Measurements from ENCODE around the gene ZNF385B.

ZNF385B gene

GRCh38 chr2:179645047-179645446, 216.4 kb downstream of the ZNF385B start:
- Histone ChIP-seq H3K9me3 (replicated peaks; ENCODE audit: insufficient read depth, low read length) (no peaks in the 10 kb centered on the region), H3F3A (ENCODE audit: insufficient read depth, low read length) (no peaks in the 10 kb centered on the region), H3K4me2 (ENCODE audit: low read depth, low read length) (no peak overlapping the region), H2AFZ (ENCODE audit: low read length) (no peak overlapping the region), H4K20me1 (ENCODE audit: insufficient read depth, low read length) (no peaks in the 10 kb centered on the region), H3K27ac (ENCODE audit: low read length) (no peak overlapping the region), H3K9ac (ENCODE audit: low read length) (no peak overlapping the region), H3K9me2 (replicated peaks; ENCODE audit: insufficient read depth, low read length) (no peaks in the 10 kb centered on the region), H3K36me3 (replicated peaks; ENCODE audit: insufficient read depth, low read length) (no peaks in the 10 kb centered on the region), H3K27me3 (replicated peaks; ENCODE audit: insufficient read depth, low read length) (no peaks in the 10 kb centered on the region), H3K79me2 (ENCODE audit: low read length) (no peaks in the 10 kb centered on the region), H3K4me1 (ENCODE audit: low read length) (no peaks in the 10 kb centered on the region), H3K4me3 (ENCODE audit: low read length) (no peak overlapping the region)
- TF ChIP-seq CTCF (IDR thresholded peaks at IDR 0.05; ENCODE audit: low read length) (no peak), EZH2 (optimal IDR thresholded peaks at IDR 0.05; ENCODE audit: low read depth, low read length) (no peak), EZH2phosphoT487 (IDR thresholded peaks at IDR 0.05; ENCODE audit: low read length) (no peak)
- no peak for DNase-seq

GRCh38 chr2:179642462-179642861, 218.9 kb downstream of the ZNF385B start:
- no peak for DNase-seq
- Histone ChIP-seq H3K9me3 (replicated peaks; ENCODE audit: insufficient read depth, low read length) (no peaks in the 10 kb centered on the region), H3K4me2 (ENCODE audit: low read depth, low read length) (no peak overlapping the region), H3F3A (ENCODE audit: insufficient read depth, low read length) (no peaks in the 10 kb centered on the region), H3K27me3 (replicated peaks; ENCODE audit: insufficient read depth, low read length) (no peaks in the 10 kb centered on the region), H3K36me3 (replicated peaks; ENCODE audit: insufficient read depth, low read length) (no peaks in the 10 kb centered on the region), H3K4me3 (ENCODE audit: low read length) (no peak overlapping the region), H3K9ac (ENCODE audit: low read length) (no peak overlapping the region), H4K20me1 (ENCODE audit: insufficient read depth, low read length) (no peaks in the 10 kb centered on the region), H3K9me2 (replicated peaks; ENCODE audit: insufficient read depth, low read length) (no peaks in the 10 kb centered on the region), H2AFZ (ENCODE audit: low read length) (no peak overlapping the region), H3K79me2 (ENCODE audit: low read length) (no peaks in the 10 kb centered on the region), H3K4me1 (ENCODE audit: low read length) (no peaks in the 10 kb centered on the region), H3K27ac (ENCODE audit: low read length) (no peak overlapping the region)
- no peak for TF ChIP-seq CTCF (IDR thresholded peaks at IDR 0.05; ENCODE audit: low read length)
- TF ChIP-seq EZH2 (optimal IDR thresholded peaks at IDR 0.05; ENCODE audit: low read depth, low read length) = no peak

GRCh38 chr2:179636995-179637394, 224.4 kb downstream of the ZNF385B start:
- H3K9me2 ChIP-seq (replicated peaks; ENCODE audit: insufficient read depth, low read length) = no peaks in the 10 kb centered on the region
- H3K4me2 ChIP-seq (ENCODE audit: low read depth, low read length) = no peak overlapping the region
- H3K4me1 ChIP-seq (ENCODE audit: low read length) = no peaks in the 10 kb centered on the region
- H2AFZ ChIP-seq (ENCODE audit: low read length) = no peak overlapping the region
- TF ChIP-seq EZH2phosphoT487 (IDR thresholded peaks at IDR 0.05; ENCODE audit: low read length) (no peak), EZH2 (optimal IDR thresholded peaks at IDR 0.05; ENCODE audit: low read depth, low read length) (no peak), CTCF (IDR thresholded peaks at IDR 0.05; ENCODE audit: low read length) (no peak)
- DNase-seq = no peak
- H3K27me3 ChIP-seq (replicated peaks; ENCODE audit: insufficient read depth, low read length) = no peaks in the 10 kb centered on the region
- H4K20me1 ChIP-seq (ENCODE audit: insufficient read depth, low read length) = no peaks in the 10 kb centered on the region
- no peaks in the 10 kb centered on the region for H3K79me2 ChIP-seq (ENCODE audit: low read length)
- H3K27ac ChIP-seq (ENCODE audit: low read length) = no peak overlapping the region
- no peaks in the 10 kb centered on the region for H3F3A ChIP-seq (ENCODE audit: insufficient read depth, low read length)
- H3K4me3 ChIP-seq (ENCODE audit: low read length) = no peak overlapping the region
- H3K9ac ChIP-seq (ENCODE audit: low read length) = no peak overlapping the region
- H3K9me3 ChIP-seq (replicated peaks; ENCODE audit: insufficient read depth, low read length) = no peaks in the 10 kb centered on the region
- no peaks in the 10 kb centered on the region for H3K36me3 ChIP-seq (replicated peaks; ENCODE audit: insufficient read depth, low read length)

Measured in MM.1S (cell line).